ENCODE measurements around the gene TMPRSS13.

TMPRSS13 gene

DNA sequence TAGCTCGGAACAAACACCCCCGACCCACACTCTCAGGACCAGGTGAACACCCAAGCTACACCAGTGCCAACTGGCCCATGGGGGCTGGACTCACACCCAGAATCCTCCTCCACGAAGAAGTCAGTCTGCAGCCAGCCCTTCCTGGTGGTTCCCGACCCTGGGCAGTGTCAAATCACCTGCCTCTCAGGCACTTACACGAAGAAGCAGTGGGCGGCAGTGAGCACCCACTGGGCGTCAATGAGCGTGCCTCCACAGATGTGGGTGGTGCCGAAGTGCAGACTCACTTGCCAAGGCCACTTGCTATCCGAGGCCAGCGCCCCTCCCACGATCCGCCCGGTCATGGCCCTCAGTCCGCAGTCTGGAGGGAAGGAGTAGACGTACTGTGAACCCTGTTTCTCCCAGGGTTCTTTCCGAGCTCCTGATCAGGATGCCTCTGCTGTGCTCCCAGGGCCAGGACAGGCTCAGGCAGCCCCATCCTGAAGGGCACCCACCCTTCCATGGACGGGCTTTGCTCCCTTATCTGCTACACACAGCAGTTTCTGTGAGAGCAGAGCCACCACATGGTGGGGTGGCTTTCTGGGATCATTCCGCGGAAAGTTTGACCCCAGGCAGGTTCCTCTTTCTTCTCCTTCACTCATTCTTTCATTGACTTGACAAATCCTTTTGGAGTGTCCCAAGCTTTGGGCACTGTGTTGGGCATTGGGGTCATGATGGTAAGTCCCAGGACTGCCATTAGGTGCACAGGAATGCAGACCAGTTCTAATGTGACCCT is 19.4 kb downstream of the TMPRSS13 start:
- DNase-seq (ENCODE audit: extremely low read depth, low read depth), result no peak
- TF ChIP-seq, protein P1, sequence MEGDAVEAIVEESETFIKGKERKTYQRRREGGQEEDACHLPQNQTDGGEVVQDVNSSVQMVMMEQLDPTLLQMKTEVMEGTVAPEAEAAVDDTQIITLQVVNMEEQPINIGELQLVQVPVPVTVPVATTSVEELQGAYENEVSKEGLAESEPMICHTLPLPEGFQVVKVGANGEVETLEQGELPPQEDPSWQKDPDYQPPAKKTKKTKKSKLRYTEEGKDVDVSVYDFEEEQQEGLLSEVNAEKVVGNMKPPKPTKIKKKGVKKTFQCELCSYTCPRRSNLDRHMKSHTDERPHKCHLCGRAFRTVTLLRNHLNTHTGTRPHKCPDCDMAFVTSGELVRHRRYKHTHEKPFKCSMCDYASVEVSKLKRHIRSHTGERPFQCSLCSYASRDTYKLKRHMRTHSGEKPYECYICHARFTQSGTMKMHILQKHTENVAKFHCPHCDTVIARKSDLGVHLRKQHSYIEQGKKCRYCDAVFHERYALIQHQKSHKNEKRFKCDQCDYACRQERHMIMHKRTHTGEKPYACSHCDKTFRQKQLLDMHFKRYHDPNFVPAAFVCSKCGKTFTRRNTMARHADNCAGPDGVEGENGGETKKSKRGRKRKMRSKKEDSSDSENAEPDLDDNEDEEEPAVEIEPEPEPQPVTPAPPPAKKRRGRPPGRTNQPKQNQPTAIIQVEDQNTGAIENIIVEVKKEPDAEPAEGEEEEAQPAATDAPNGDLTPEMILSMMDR (IDR thresholded peaks at IDR 0.05; ENCODE audit: low read depth, low read length, missing control alignments), result no peak
- H3K4me3 ChIP-seq (replicated peaks; ENCODE audit: low read depth, low read length), result no peak overlapping the region

DNA sequence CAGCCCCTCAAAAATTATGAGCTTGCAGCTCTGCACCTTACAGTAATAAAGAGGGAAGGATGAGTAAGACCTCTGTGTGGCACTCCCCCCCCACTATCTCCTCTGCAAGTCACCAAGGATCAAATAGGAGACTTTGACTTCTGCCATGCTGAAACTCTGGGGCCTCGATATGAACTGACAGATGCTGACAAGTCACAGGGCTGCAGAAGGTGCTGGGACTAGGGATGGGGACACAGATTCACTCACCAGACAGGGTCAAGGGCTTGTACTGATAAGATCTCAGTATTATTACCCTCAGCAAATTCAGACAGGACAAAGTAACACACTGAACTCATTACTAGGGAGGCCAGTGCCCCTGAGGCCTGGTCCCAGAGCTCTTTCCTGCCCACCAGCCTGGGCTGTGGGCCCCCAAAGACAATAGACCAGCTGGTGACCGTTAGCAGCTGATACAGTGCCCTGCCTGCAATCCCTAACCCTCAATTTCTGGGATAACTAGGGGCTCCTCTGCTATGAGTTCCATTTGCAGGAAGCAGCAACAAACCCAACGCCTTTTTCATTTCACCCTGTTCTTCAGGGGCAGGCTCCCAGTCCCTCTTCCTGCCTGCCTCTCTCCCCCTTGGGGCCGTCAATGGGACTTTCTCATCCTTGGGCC is 20.1 kb downstream of the TMPRSS13 start:
- TF ChIP-seq, protein P1 (IDR thresholded peaks at IDR 0.05; ENCODE audit: low read depth, low read length, missing control alignments), result no peak
- no peak for DNase-seq (ENCODE audit: extremely low read depth, low read depth)
- no peak overlapping the region for H3K4me3 ChIP-seq (replicated peaks; ENCODE audit: low read depth, low read length)

DNA sequence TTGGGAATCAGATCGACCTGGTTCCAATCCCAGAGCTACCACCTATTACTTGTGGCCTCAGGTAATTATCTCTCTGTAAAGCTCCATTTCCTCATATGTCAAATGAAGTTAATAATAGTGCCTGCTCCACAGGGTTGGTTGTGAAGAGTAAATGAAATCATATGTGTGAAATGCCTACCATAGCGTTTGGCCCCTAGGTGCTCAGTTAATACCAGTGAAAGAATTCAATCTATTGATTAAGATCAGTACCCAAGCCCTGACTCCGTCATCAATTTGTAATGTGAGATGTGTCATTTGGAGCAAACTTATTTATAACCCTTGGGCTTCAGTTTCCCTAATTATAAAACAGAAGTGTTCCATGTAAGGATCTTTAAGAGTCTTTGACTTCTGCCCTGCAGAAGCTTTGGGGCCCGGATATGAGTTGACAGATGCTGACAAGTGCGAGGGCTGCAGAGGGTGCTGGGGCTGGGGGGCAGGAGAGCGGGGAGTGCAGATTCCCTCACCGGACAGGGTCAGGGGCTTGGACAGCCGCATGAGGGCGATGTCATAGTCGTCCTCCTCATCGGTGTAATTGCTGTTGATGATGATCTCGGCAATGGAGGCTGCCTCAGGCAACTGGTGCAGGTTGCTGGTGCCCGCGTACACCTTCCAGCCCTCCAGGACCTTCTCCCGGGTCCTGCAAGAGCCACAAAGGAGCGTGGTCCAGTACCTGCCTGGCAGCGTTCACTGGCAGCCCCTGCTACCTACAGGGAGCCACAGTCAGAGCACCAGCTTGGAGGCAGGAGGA is 20.9 kb downstream of the TMPRSS13 start:
- no peak overlapping the region for H3K4me3 ChIP-seq (replicated peaks; ENCODE audit: low read depth, low read length)
- TF ChIP-seq, protein P1 (IDR thresholded peaks at IDR 0.05; ENCODE audit: low read depth, low read length, missing control alignments), result no peak
- DNase-seq (ENCODE audit: extremely low read depth, low read depth), result no peak

DNA sequence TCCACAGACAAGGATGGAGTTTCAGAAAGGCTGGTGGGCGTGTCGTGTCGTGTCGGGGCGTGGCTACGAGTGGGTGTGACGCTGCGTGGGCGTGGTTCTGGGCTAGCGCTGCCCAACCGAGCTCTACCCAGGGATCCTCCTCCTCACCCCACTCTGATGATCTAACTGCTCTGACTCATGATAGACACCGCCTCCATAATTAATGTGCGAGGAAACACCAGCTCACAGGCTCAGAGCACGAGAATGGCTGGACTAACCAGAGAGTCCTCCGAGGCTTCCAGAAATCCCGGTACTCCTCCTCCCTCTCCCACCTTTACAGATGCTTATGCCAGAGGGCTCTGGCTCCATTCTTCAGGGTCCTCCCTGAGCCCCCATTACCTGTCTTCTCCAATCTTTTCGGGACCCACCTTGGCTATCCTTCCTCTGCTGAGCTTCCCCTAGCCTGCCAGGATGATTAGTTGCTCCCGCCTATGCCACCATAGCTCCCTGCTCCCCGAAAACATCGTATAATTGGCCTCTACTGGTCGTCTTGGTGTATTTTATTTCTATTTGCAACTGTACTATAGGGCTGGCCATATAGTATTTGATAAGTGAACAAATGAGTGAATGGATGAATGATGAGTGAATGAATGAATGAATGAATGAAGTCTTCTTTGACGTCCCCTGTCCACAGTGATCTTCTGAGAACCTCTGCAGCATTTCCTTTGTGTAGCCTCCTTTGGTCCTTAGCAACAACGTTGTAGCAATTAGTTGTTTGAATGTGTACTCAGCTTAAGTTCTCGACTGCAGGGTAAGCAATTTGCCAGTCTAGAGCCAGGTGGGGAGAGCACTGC is 21.7 kb downstream of the TMPRSS13 start:
- DNase-seq (ENCODE audit: extremely low read depth, low read depth), result peak; percentile 91
- TF ChIP-seq, protein P1 (IDR thresholded peaks at IDR 0.05; ENCODE audit: low read depth, low read length, missing control alignments), result no peak
- H3K4me3 ChIP-seq (replicated peaks; ENCODE audit: low read depth, low read length), result peak overlapping the region; percentile 18; the same call in 1 of the 2 replicates

DNA sequence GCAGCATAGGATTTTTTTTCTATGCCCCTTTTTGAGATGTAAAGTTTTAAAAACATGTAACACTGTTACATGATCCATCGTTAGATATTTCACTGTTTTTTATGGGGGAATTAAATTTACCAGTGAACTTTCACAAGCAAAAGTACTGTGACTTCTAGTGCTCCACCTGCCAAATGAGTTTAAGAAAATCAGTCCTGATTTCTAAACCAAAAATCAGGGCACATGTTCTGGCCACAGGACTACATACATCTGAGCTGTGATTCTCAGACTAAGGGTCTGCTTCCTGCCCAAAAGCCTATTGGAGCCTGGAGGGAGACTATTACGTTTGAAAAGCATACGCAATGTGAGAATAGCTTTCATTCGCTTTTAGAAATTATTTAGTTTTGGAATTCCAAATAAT is 22.5 kb downstream of the TMPRSS13 start:
- no peak for DNase-seq (ENCODE audit: extremely low read depth, low read depth)
- TF ChIP-seq, protein P1 (IDR thresholded peaks at IDR 0.05; ENCODE audit: low read depth, low read length, missing control alignments), result no peak
- no peak overlapping the region for H3K4me3 ChIP-seq (replicated peaks; ENCODE audit: low read depth, low read length)

DNA sequence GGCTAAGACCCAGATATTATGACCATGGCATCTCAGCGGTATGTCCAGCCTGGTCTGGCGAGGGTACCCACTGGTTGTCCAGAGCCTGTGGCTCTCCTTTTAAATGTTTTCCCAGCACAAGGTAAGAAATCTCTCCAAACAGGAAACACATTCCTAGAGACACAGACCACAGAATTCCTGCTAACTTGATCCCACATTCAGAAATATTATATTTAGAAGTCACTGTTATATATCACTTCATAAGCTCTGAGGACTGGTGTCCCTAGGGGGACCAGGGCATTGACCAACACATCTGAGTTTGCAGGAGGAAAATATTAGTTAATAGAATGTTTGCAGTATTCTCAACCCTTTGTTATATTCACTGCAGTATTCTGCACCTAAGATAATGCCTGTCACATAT is 23.1 kb downstream of the TMPRSS13 start:
- DNase-seq (ENCODE audit: extremely low read depth, low read depth), result no peak
- TF ChIP-seq, protein P1 (IDR thresholded peaks at IDR 0.05; ENCODE audit: low read depth, low read length, missing control alignments), result no peak
- H3K4me3 ChIP-seq (replicated peaks; ENCODE audit: low read depth, low read length), result no peak overlapping the region
